Right lobe of liver (tissue), 6 donors: ENCODE results near the gene MPST. TPM values are rescaled to one million over a fixed set of nuclear protein-coding genes. Genes with fewer than 3 reads are reported as not detected.

Source experiments
- ATAC-seq, 4 donors: fragments of 200-7000 bp; cut with Tn5 transposase; one replicate each; pipeline ENCODE4 v1.9.1; 2020; ENCODE audit warnings: mild to moderate bottlenecking in 4 of 4, moderate library complexity in 4 of 4
- DNase-seq, 3 donors: peaks; one replicate each; pipeline ENCODE4 v3.0.0-alpha.2; 2020
- H3K27ac ChIP-seq, 3 donors: fragments of 200-600 bp; one replicate each; pipeline ENCODE4 v1.8.0; 2022
- H3K27me3 ChIP-seq, 2 donors: fragments of 200-600 bp; one replicate each; pipeline ENCODE4 v1.8.0; 2022
- H3K36me3 ChIP-seq, 4 donors: fragments of 200-600 bp; sonication (generic) in 1 of 4; one replicate each; pipeline versions ENCODE4 v1.5.1 to v1.8.0; 2017 to 2022; ENCODE audit warnings: control low read depth in 1 of 4
- H3K4me1 ChIP-seq, 4 donors: fragments of 200-600 bp; sonication (generic) in 1 of 4; one replicate each; pipeline versions ENCODE4 v1.5.1 to v1.8.0; 2017 to 2022; ENCODE audit warnings: control low read depth in 1 of 4
- H3K4me3 ChIP-seq, 3 donors: fragments of 200-600 bp; one replicate each; pipeline ENCODE4 v1.8.0; 2022
- H3K9me3 ChIP-seq, 4 donors: fragments of 200-600 bp; sonication (generic) in 1 of 4; one replicate each; pipeline versions ENCODE4 v1.5.1 to v1.8.0; 2017 to 2022; ENCODE audit warnings: control low read depth in 1 of 4
- POLR2A ChIP-seq: fragments of 450-650 bp; IDR thresholded peaks from one replicate; pipeline ENCODE4 v1.6.1; 2017; ENCODE audit warnings: antibody characterized with exemption, mild to moderate bottlenecking
- WGBS: methylation state at CpG from one replicate; pipeline ENCODE4 v1.1.6; 2018; ENCODE audit warnings: low coverage, low lambda C conversion rate; ENCODE audit not compliant: insufficient coverage; ENCODE audit errors: missing lambda C conversion rate; 5-methylcytosine and 5-hydroxymethylcytosine counted together
- intact Hi-C, 2 donors: fragments of 100-400 bp; cut with DNase I; formaldehyde crosslinking; loops; one replicate each; pipeline versions ENCODE4 v1.11.2 to v1.14.1; 2022
- total RNA-seq, 6 experiments: library from RNA; depleted of rRNA in 2 of 6; stranded (reverse); fragments of >200 nt in 2 of 6; fragmentation: NEBNext Ultra II Directional in 3 of 6; extraction: Animal tissue kit (Norgen Biotek cat#: 25700) in 3 of 6; gene quantifications; one replicate each; pipeline versions ENCODE4 v1.1.0 to v1.2.4, GENCODE V29; 2016 to 2023
- TF ChIP-seq, protein P1 (sequence below), 4 donors: fragments of 200-600 bp in 3 of 4; fragments of 450-650 bp in 1 of 4; IDR thresholded peaks; one replicate each; pipeline versions ENCODE4 v1.5.1 to v1.8.0; 2016 to 2022; ENCODE audit warnings: antibody characterized with exemption in 4 of 4, mild to moderate bottlenecking in 2 of 4
- donor health status: DM: no; HTN: yes; CAD: no.
- donor health status: DM: no; HTN: no; CAD: no.
- donor health status: DM: no; HTN: no; CAD: no.
- donor health status: DM: no; HTN: yes; CAD: no.
- donor health status: DM: no; HTN: yes; CAD: no.

MPST gene
- total RNA-seq, 6 experiments from 2014 or later = 153 to 301 (median 214) TPM

- ATAC-seq = peak in 2 of 4 donors; percentile 3 to 28
- no peaks in the 10 kb centered on the region for H3K36me3 ChIP-seq
- H3K27me3 ChIP-seq = no peaks in the 10 kb centered on the region
- 48% methylated on average over 2 of the region's 2 CpGs for WGBS
- peaks cover 0 to 34% (median 12%) of the 10 kb centered on the region in 4 donors for H3K4me1 ChIP-seq
- H3K9me3 ChIP-seq = no peaks in the 10 kb centered on the region
- TF ChIP-seq, protein P1, sequence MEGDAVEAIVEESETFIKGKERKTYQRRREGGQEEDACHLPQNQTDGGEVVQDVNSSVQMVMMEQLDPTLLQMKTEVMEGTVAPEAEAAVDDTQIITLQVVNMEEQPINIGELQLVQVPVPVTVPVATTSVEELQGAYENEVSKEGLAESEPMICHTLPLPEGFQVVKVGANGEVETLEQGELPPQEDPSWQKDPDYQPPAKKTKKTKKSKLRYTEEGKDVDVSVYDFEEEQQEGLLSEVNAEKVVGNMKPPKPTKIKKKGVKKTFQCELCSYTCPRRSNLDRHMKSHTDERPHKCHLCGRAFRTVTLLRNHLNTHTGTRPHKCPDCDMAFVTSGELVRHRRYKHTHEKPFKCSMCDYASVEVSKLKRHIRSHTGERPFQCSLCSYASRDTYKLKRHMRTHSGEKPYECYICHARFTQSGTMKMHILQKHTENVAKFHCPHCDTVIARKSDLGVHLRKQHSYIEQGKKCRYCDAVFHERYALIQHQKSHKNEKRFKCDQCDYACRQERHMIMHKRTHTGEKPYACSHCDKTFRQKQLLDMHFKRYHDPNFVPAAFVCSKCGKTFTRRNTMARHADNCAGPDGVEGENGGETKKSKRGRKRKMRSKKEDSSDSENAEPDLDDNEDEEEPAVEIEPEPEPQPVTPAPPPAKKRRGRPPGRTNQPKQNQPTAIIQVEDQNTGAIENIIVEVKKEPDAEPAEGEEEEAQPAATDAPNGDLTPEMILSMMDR (IDR thresholded peaks at IDR 0.05) = no peak
- no peak for TF ChIP-seq POLR2A
- H3K4me3 ChIP-seq = no peak overlapping the region
- intact Hi-C loops = no loop called here
- no peak overlapping the region for H3K27ac ChIP-seq
- DNase-seq = peak in 1 of 3 donors; percentile 38
Observed at GRCh38 chr22:37008365-37008764, 11.2 kb upstream of the MPST start.

GRCh38 chr22:37009490-37009889 lies 10.1 kb upstream of the MPST start:
- no peak for TF ChIP-seq POLR2A
- TF ChIP-seq, protein P1 (IDR thresholded peaks at IDR 0.05) = no peak
- intact Hi-C loops = no loop called here
- Histone ChIP-seq H3K4me3 (no peak overlapping the region), H3K4me1 (peaks cover 0 to 45% (median 16%) of the 10 kb centered on the region in 4 donors), H3K27me3 (no peaks in the 10 kb centered on the region), H3K27ac (no peak overlapping the region), H3K36me3 (no peaks in the 10 kb centered on the region), H3K9me3 (no peaks in the 10 kb centered on the region)
- peak in 1 of 3 donors; percentile 35 for DNase-seq
- ATAC-seq = no peak
- 65% methylated on average over 2 of the region's 2 CpGs for WGBS

DNA sequence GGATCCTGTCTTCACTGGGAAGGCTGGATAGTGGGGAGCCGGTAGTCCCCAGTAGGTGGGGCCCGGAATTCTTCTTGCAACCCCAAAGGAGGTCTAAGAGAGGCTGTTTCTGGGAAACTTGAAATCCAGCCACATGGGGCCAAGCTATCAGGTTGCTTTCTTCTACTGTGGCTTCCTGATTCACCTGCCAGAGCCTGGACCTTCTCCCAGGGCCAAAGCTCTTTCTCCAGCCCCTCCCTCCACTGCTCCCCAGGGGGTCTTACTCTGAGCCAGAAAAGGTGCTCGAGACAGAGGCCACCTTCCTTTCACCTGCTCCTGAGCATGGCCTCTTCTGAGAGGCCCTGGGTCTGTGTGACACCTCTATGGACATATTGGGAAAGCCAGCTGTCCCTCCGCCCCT lies 9.4 kb upstream of the MPST start:
- no peak for TF ChIP-seq POLR2A
- TF ChIP-seq, protein P1 (IDR thresholded peaks at IDR 0.05) = no peak
- ATAC-seq (no peak), DNase-seq (peak in 2 of 3 donors; percentile 32 to 47)
- intact Hi-C loops = no loop called here
- Histone ChIP-seq H3K4me3 (no peak overlapping the region), H3K27me3 (no peaks in the 10 kb centered on the region), H3K9me3 (no peaks in the 10 kb centered on the region), H3K4me1 (peaks cover 0 to 51% (median 21%) of the 10 kb centered on the region in 4 donors), H3K27ac (peak overlapping the region in 2 of 3 donors; percentile 41 to 73), H3K36me3 (no peaks in the 10 kb centered on the region)
- WGBS = no CpG with 5 or more reads among the region's 4 CpGs

DNA sequence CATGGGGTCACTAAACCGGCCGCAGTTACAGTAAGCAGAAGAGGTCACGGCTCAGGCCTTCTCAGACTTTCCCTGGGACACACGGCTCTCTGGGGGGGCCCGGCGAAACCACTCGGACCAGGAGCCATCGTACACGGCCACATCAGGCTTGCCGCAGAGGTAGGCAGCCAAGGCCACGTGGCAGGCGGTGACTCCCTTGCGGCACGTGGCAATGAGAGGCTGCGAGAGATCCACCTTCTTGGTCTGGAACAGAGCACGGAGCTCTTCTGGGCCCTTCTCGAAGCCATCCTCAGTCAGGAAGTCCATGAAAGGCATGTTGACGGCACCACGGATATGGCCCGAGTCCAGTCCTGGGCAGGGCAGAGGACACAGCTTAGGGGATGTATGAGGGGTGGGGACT lies 8.6 kb upstream of the MPST start:
- peak in 3 of 4 donors; percentile 6 to 25 (median 21) for ATAC-seq
- Histone ChIP-seq H3K27ac (peak overlapping the region in 2 of 3 donors; percentile 41 to 73), H3K27me3 (no peaks in the 10 kb centered on the region), H3K4me3 (no peak overlapping the region), H3K9me3 (no peaks in the 10 kb centered on the region), H3K4me1 (peaks cover 0 to 59% (median 25%) of the 10 kb centered on the region in 4 donors), H3K36me3 (peaks cover 0 to under 1% (median 0%) of the 10 kb centered on the region in 4 donors)
- peak in 2 of 3 donors; percentile 70 to 72 for DNase-seq
- TF ChIP-seq POLR2A = no peak
- TF ChIP-seq, protein P1 (IDR thresholded peaks at IDR 0.05) = no peak
- intact Hi-C loops = no loop called here
- WGBS = 24% methylated on average over 6 of the region's 20 CpGs
